HG02642 (cell line): ENCODE measurements around the gene FOXE1.

Experiments used
- ATAC-seq: cut with Tn5 transposase; IDR thresholded peaks from one replicate; pipeline ENCODE4 v1.9.1; 2021; ENCODE audit warnings: mild to moderate bottlenecking; ENCODE audit not compliant: unreplicated experiment, poor library complexity

FOXE1 gene

GRCh38 chr9:97847474-97848214 lies 5.4 kb upstream of the FOXE1 start:
- ATAC-seq: no peak

DNA sequence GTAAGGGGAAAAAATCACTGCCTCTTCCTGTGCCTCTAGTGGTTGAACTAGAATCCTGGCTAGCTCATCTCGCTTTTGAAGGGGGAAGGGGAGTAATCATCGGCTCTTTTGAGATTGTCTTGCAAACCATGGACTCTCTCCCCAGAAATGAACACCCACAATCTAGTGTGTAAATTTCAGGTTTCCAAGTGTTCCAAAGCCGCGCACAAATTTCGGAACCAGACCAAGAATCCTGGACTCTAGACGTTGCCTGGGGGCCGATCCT lies 4.9 kb upstream of the FOXE1 start:
- no peak for ATAC-seq

DNA sequence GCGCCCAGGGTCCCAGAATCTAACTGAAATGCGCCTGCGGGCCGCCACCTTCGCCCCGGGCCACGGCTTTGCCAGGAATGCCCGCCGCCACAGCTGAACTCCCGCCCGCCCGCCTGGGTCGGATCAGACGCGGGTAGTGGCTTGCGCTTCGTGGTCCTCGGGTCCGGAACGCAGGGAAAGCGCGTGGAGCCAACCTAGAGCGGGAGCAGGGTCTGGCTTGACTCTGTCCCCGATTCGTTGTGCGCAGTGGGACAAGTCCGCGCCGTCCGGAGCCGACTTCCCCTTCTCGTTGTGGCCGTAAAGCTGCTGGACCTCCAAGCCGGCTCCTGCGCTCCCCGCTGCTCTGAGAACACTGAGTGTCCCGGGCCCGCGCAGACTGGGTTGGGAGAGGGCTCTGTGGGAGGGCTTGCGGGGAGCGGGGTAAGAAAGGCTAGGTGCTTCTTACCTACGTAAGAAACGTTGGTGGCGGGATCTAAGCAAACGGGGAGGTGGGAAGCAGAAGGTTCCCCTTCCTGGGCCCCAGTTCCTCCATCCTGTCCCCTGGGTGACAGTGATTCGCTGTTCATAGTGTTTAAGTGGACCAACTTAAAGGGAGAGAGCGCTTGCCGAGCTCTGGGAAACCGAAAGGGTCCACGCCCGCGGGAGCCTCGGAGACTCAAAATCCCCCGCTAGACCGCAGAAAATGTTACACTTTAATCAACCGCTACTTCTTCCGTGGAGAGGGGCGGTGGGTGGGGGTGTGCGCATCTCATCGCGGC lies 4.4 kb upstream of the FOXE1 start:
- ATAC-seq: no peak

DNA sequence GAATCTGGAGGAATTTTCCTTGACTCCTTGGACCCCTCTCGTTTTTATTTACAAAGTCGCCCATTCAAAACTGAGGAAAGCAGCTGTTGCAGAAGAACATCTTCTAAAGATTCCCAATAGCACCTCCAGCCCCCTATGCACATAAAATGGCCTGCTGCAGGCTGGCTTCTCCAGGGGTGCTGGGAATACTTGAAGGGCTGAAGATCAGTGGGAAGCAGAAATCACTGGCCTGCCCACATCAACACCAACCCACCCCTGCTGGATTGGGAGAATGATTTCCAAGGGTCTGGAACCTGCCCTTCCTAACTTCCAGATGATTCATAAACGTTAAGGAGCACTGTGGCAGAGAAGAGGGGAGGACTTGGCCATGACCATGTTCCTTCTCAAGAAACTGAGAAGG lies 3.0 kb upstream of the FOXE1 start:
- no peak for ATAC-seq

DNA sequence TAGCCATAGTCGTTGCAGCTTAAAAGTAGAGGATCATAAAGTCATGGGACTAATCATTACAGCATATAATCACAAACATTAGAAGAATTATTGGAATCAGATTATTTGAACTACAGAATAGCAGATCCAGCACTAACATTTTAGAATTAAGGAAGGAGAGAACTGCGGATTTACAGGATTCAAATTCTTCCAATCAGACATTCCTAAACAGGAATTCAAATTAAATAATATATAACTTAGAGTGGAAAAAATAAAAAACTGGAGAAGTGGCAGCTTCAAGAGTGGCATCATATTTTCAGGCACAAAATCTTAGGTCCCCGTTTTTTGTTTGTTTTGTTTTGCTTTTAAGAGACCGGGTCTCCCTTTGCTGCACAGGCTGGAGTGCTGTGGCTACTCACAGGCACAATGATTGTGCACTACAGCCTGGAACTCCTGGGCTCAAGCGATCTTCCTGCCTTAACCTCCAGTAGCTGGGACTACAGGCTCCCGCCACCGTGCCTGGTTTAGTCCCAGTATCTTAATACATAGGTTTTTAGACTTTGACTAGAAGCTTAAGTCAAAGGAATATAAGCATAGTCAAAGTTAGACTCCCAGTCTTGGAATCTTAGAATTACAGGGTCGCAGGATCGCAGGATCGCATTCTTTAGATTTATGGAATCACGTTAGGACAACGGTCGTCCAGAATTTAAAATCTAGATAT lies 2.1 kb upstream of the FOXE1 start:
- ATAC-seq: no peak

- ATAC-seq: no peak
Observed at GRCh38 chr9:97851446-97851883, 1.6 kb upstream of the FOXE1 start.

- ATAC-seq: no peak
Observed at GRCh38 chr9:97852001-97852398, 1.0 kb upstream of the FOXE1 start.

DNA sequence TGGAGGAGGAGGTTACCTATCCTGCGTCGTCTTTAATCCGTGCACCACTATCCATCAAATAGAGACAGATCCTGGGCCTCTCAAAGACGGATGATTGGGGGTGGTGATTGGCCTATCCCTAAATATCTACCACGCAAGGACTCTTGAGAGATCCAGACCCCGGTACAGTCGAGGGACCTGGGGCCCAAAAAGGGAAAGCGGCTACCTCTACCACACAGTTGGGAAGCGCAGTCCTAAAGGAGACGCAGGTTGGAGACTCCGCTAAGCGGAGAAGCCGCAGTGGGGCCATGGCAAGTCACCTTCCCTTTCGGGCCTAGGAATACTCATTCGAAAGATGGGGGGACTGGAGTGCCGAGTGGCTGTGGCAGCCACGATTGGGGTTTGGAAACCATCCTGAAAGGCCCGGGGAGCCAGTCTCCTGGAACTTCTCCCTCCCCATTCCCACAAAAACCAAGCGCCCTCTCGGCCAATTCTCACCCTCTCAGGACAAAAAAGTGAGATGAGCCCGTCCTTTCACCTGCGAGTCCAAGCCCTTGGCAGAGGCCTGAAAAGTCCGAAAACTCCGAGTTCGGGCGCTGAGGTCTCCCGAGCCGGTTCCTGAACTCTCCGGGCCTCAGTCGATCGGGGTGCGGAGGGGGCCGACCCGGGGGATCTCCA lies 499 bp upstream of the FOXE1 start:
- ATAC-seq: no peak

GRCh38 chr9:97853844-97854695 lies 1.0 kb downstream of the FOXE1 start:
- ATAC-seq: no peak

- ATAC-seq: no peak
Observed at GRCh38 chr9:97854696-97855485, 1.9 kb downstream of the FOXE1 start.

DNA sequence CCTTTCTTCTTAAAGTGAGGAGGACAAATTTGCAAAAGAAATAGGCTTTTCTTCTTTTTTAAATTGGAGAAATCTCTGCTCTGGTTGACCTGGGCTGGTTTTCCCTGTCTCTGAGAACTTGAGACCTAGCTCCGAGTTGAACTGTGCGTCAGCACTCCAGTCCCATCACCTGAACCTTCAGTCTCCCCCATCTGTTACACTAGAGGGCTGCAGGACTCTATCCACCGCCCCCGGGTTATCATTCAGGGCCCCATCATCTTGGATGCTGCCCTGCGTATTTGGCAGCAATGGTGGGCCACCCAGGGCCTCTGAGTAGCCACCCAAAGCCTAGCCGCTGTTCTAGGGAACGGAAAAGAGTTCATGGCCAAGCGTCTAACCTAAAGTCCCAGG lies 2.5 kb downstream of the FOXE1 start:
- no peak for ATAC-seq

DNA sequence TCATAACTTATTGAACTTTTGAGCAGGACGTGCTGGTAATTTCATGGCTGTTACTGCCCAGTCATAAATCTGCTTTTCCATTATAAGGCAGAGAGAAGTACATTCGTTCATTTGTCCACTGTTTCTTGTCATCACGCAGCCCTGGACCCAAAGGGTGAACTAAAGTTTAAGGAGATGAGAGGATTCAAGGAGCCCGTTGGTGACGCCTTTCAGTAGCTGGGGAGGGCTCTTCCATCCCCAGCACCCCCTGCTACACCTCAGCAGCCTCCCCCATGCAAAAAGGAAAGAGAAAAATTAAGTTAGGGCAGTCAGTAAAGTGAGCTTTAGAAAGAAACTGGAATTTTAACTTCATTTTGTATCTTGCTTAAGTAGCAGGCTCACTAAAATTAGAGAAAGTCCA lies 2.9 kb downstream of the FOXE1 start:
- no peak for ATAC-seq

DNA sequence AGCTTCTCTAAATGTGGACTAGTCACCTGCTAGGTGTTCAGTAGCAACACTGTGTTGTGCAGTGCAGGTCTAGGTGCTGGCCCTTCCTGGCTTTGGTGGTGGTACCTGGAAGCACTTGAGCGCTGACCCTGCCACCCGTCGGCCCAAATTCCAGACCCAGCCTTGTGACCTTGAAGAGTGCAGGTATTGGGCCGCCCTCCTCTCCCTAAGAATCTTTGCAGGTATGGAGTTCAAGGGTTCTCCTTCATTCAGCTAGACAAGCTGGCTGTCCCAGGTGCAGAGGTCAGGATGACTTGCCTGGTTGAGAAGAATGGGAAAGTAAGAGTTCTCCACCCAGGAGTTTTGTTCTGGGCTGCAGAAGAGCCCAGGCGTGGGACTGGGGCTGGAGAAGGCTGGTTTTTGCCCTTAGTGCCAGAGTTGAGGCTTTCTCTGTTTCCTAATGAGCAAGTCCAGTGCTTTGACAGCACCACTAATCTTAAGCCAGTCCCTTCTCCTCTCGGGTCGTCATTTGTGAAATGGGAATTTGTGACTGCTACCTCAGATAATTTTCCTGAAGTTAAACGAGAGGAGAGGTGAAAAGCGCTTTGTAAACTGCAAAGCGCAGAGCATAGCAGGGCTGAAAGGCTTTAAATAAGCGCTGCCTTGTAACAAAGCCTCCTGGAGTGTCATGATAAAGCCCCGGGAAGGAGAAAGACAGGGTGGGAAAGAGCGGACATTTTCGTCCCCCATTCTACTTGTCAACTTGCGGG lies 4.0 kb downstream of the FOXE1 start:
- ATAC-seq: no peak

GRCh38 chr9:97857606-97858392 lies 4.8 kb downstream of the FOXE1 start:
- no peak for ATAC-seq

GRCh38 chr9:97858393-97858713 lies 5.3 kb downstream of the FOXE1 start:
- ATAC-seq: no peak

DNA sequence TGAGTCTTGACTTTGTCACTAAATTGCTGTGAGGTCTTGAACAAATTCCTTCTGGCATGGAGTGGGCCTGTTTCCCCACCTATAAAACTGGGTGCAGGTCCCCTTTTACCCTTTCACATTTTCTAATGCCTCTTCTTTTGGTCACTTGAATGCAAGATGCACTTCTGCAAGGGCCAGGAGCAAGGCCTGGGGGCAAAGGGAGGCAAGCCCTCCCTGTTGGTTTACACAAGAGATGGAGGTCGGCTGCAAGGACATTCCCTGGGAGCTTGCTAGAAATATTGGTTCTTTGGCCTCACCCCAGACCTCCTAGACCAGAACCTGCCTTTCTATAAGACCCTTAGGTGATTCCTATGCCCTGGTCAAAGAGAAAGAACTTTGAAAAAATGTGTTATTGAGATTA lies 5.8 kb downstream of the FOXE1 start:
- no peak for ATAC-seq

DNA sequence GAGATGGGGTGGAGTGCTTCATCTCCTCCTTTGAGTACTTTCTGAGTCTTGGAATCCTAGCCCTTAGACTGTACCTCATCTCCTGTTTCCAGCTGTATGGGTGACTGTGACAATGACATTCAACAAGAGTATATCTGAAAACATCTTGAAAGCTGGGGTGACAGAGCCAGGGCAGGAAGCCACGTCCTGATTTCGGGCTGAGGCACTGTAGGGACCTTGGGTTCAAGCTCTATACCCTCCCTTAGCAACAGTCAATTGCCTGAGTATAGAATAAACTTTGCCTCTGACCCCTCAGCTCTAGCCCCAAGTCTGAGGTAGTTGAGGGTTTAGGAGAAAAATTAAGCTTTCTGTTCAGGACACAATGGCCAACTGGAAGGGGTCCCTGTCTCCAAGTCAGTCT lies 6.3 kb downstream of the FOXE1 start:
- ATAC-seq: no peak
